ENCODE data around the gene SECISBP2. TPM values are rescaled to one million over a fixed set of nuclear protein-coding genes. Genes with fewer than 3 reads are reported as not detected.

Gene SECISBP2
- polyA plus RNA-seq, 1 donor = 43.1 TPM

GRCh38 chr9:89383030-89383720, 64.9 kb downstream of the SECISBP2 start:
- DNase-seq = no peak

- DNase-seq = no peak
Measured at GRCh38 chr9:89383721-89384300, 65.5 kb downstream of the SECISBP2 start.

GRCh38 chr9:89384783-89385182, 66.5 kb downstream of the SECISBP2 start:
- DNase-seq = no peak

GRCh38 chr9:89386206-89386605, 67.9 kb downstream of the SECISBP2 start:
- DNase-seq = no peak

- DNase-seq = no peak
Measured at GRCh38 chr9:89386797-89387196, 68.5 kb downstream of the SECISBP2 start.

GRCh38 chr9:89387197-89387849, 69.0 kb downstream of the SECISBP2 start:
- no peak for DNase-seq

GRCh38 chr9:89388084-89388867, 70.0 kb downstream of the SECISBP2 start:
- peak; percentile 36 for DNase-seq

- no peak for DNase-seq
Measured at GRCh38 chr9:89388868-89389177, 70.5 kb downstream of the SECISBP2 start.

GRCh38 chr9:89390068-89390555, 71.8 kb downstream of the SECISBP2 start:
- DNase-seq = no peak

- no peak for DNase-seq
Measured at GRCh38 chr9:89390578-89391116, 72.3 kb downstream of the SECISBP2 start.

- DNase-seq = no peak
Measured at GRCh38 chr9:89391585-89391984, 73.3 kb downstream of the SECISBP2 start.

- no peak for DNase-seq
Measured at GRCh38 chr9:89394412-89394811, 76.1 kb downstream of the SECISBP2 start.

- DNase-seq = no peak
Measured at GRCh38 chr9:89395931-89396710, 77.8 kb downstream of the SECISBP2 start.

GRCh38 chr9:89397471-89397870, 79.2 kb downstream of the SECISBP2 start:
- DNase-seq = no peak

- DNase-seq = no peak
Measured at GRCh38 chr9:89398621-89399020, 80.3 kb downstream of the SECISBP2 start.

GRCh38 chr9:89400403-89401116, 82.3 kb downstream of the SECISBP2 start:
- DNase-seq = no peak

GRCh38 chr9:89402695-89403427, 84.6 kb downstream of the SECISBP2 start:
- DNase-seq = no peak

GRCh38 chr9:89404074-89404473, 85.8 kb downstream of the SECISBP2 start:
- DNase-seq = no peak

GRCh38 chr9:89405826-89406225, 87.5 kb downstream of the SECISBP2 start:
- DNase-seq = peak; percentile 63

GRCh38 chr9:89407070-89407469, 88.8 kb downstream of the SECISBP2 start:
- no peak for DNase-seq
